Psoas muscle (tissue), 8 donors: Measurements from ENCODE around the gene LILRB4. TPM values are rescaled to one million over a fixed set of nuclear protein-coding genes. Genes with fewer than 3 reads are reported as not detected.

Experiments
- ATAC-seq, 4 donors: fragments of 200-7000 bp; cut with Tn5 transposase; one replicate each; pipeline ENCODE4 v1.9.1; 2020; ENCODE audit warnings: moderate library complexity in 3 of 4, mild to moderate bottlenecking in 2 of 4
- DNase-seq, 2 donors: peaks; one replicate each; pipeline ENCODE4 v3.0.0-alpha.2; 2020
- H3K27ac ChIP-seq: fragments of 200-600 bp; one replicate; pipeline ENCODE4 v1.8.0; 2022
- H3K27me3 ChIP-seq, 3 donors: fragments of 200-600 bp in 1 of 3; one replicate each; pipeline versions ENCODE4 v1.6.1 to v1.8.0; 2013 to 2022; ENCODE audit warnings: low read length in 2 of 3, mild to moderate bottlenecking in 2 of 3, moderate library complexity in 1 of 3; ENCODE audit not compliant: insufficient read depth in 3 of 3
- H3K36me3 ChIP-seq, 2 donors: fragments of 200-600 bp in 1 of 2; one replicate each; pipeline versions ENCODE4 v1.6.1 to v1.8.0; 2013 to 2022; ENCODE audit warnings: low read depth in 1 of 2, mild to moderate bottlenecking in 1 of 2, moderate library complexity in 1 of 2; ENCODE audit not compliant: insufficient read depth in 1 of 2
- H3K4me1 ChIP-seq: fragments of 200-600 bp; one replicate; pipeline ENCODE4 v1.8.0; 2022
- H3K4me3 ChIP-seq: fragments of 200-600 bp; one replicate; pipeline ENCODE4 v1.8.0; 2022; ENCODE audit warnings: mild to moderate bottlenecking
- H3K9me3 ChIP-seq: fragments of 200-600 bp; one replicate; pipeline ENCODE4 v1.8.0; 2022
- CTCF ChIP-seq: fragments of 200-600 bp; IDR thresholded peaks from one replicate; pipeline ENCODE4 v1.8.0; 2022; ENCODE audit warnings: antibody characterized with exemption
- WGBS, 3 donors: extraction: QIAGEN DNeasy Blood & Tissue Kit; methylation state at CpG; one replicate each; pipeline versions ENCODE4 v1.1.6 to v1.1.7; 2013; 5-methylcytosine and 5-hydroxymethylcytosine counted together
- intact Hi-C, 2 donors: fragments of 100-400 bp; cut with DNase I; formaldehyde crosslinking; loops; one replicate each; pipeline versions ENCODE4 v1.11.0 to v1.14.2; 2022
- polyA plus RNA-seq, 3 donors: library from polyadenylated mRNA; stranded (reverse); fragments of 200-250 nt; gene quantifications; one replicate each; pipeline ENCODE4 v1.2.3, GENCODE V29; 2013
- total RNA-seq, 4 donors: library from RNA; stranded (reverse); fragmentation: NEBNext Ultra II Directional in 2 of 4; extraction: Animal tissue kit (Norgen Biotek cat#: 25700) in 2 of 4; gene quantifications; one replicate each; pipeline versions ENCODE4 v1.2.1 to v1.2.4, GENCODE V29; 2021 to 2023
- donor health status: healthy with polysubstance abuse.
- donor health status: DM: no; HTN: no; CAD: no; lungs with moderate emphysema.
- donor health status: Bipolar disorder and iron deficiency.
- donor health status: healthy.
- donor health status: DM: yes; HTN: yes; CAD: no.
- donor health status: DM: no; HTN: no; CAD: no.
- donor health status: DM: no; HTN: no; CAD: no.
- donor health status: DM: yes; HTN: yes; CAD: no.

The LILRB4 gene
- total and polyA plus RNA-seq, 7 donors, result 0.27 to 1.7 (median 0.56) TPM

- Histone ChIP-seq H3K9me3 (no peaks in the 10 kb centered on the region), H3K27ac (no peak overlapping the region), H3K36me3 (no peaks in the 10 kb centered on the region), H3K4me1 (no peaks in the 10 kb centered on the region), H3K4me3 (no peak overlapping the region), H3K27me3 (no peaks in the 10 kb centered on the region)
- intact Hi-C loops, result no loop called here
- 56 to 70% (median 63%) methylated on average over 14 of the region's 14 CpGs for WGBS, 3 donors
- DNase-seq (no peak), ATAC-seq (no peak)
- TF ChIP-seq CTCF, result no peak
Observed at GRCh38 chr19:54654447-54655321, 8.1 kb upstream of the LILRB4 start.

GRCh38 chr19:54659300-54659699, 3.5 kb upstream of the LILRB4 start:
- Histone ChIP-seq H3K36me3 (no peaks in the 10 kb centered on the region), H3K27me3 (peaks cover 0 to 2% (median 0%) of the 10 kb centered on the region in 3 donors), H3K27ac (no peak overlapping the region), H3K4me1 (no peaks in the 10 kb centered on the region), H3K9me3 (no peaks in the 10 kb centered on the region), H3K4me3 (no peak overlapping the region)
- DNase-seq (no peak), ATAC-seq (no peak)
- TF ChIP-seq CTCF, result no peak
- WGBS, 3 donors, result 76 to 81% (median 78%) methylated on average over 6 of the region's 6 CpGs
- intact Hi-C loops, result no loop called here

- no peaks in the 10 kb centered on the region for H3K4me1 ChIP-seq
- WGBS, 3 donors, result 80 to 85% (median 82%) methylated on average over 5 of the region's 5 CpGs
- no peak overlapping the region for H3K4me3 ChIP-seq
- peaks cover 0 to 2% (median 0%) of the 10 kb centered on the region in 3 donors for H3K27me3 ChIP-seq
- ATAC-seq, result no peak
- H3K36me3 ChIP-seq, result no peaks in the 10 kb centered on the region
- intact Hi-C loops, result no loop called here
- no peaks in the 10 kb centered on the region for H3K9me3 ChIP-seq
- DNase-seq, result no peak
- no peak overlapping the region for H3K27ac ChIP-seq
- TF ChIP-seq CTCF, result no peak
Observed at GRCh38 chr19:54660306-54660705, 2.5 kb upstream of the LILRB4 start.

GRCh38 chr19:54660964-54661363, 1.8 kb upstream of the LILRB4 start:
- WGBS, 3 donors, result 71 to 78% (median 76%) methylated on average over 6 of the region's 6 CpGs
- no peak for TF ChIP-seq CTCF
- no peak for DNase-seq
- ATAC-seq, result no peak
- H3K4me1 ChIP-seq, result no peaks in the 10 kb centered on the region
- no peaks in the 10 kb centered on the region for H3K36me3 ChIP-seq
- no peaks in the 10 kb centered on the region for H3K9me3 ChIP-seq
- peaks cover 0 to 2% (median 0%) of the 10 kb centered on the region in 3 donors for H3K27me3 ChIP-seq
- intact Hi-C loops, result no loop called here
- H3K27ac ChIP-seq, result no peak overlapping the region
- H3K4me3 ChIP-seq, result no peak overlapping the region
